CD14-positive monocyte (primary cell): Measurements from ENCODE around the gene RNF175. TPM values are rescaled to one million over a fixed set of nuclear protein-coding genes. Genes with fewer than 3 reads are reported as not detected.

Source experiments
- DNase-seq, 3 donors: peaks; one replicate each; pipeline ENCODE4 v3.0.0-alpha.2; 2011 to 2022
- H2AFZ ChIP-seq: 2 replicates; pipeline ENCODE4 v1.6.0; 2012; ENCODE audit warnings: mild to moderate bottlenecking, low read depth, low read length, inconsistent platforms; ENCODE audit not compliant: insufficient read depth, poor library complexity, severe bottlenecking
- H3K27ac ChIP-seq, 2 donors: 1 replicate in 1 of 2; 2 replicates in 1 of 2; pipeline ENCODE4 v1.5.1; 2012 to 2013; ENCODE audit warnings: low read length in 2 of 2, control low read depth in 1 of 2, inconsistent platforms in 1 of 2, low read depth in 1 of 2, mild to moderate bottlenecking in 1 of 2
- H3K27me3 ChIP-seq, 2 donors: one replicate each; pipeline versions ENCODE4 v1.6.0 to v1.6.1; 2011 to 2013; ENCODE audit warnings: low read length in 2 of 2; ENCODE audit not compliant: control insufficient read depth in 2 of 2, insufficient read depth in 2 of 2
- H3K36me3 ChIP-seq, 2 donors: replicated peaks in 1 of 2; 1 replicate in 1 of 2; 2 replicates in 1 of 2; pipeline versions ENCODE4 v1.5.1 to v1.6.1; 2012 to 2013; ENCODE audit warnings: low read length in 2 of 2, control low read depth in 1 of 2, inconsistent platforms in 1 of 2, mild to moderate bottlenecking in 1 of 2; ENCODE audit not compliant: insufficient read depth in 2 of 2, control insufficient read depth in 1 of 2
- H3K4me1 ChIP-seq, 2 donors: 1 replicate in 1 of 2; 2 replicates in 1 of 2; pipeline versions ENCODE4 v1.5.1 to v1.6.1; 2012 to 2013; ENCODE audit warnings: low read length in 2 of 2, control low read depth in 1 of 2, inconsistent platforms in 1 of 2, mild to moderate bottlenecking in 1 of 2, moderate library complexity in 1 of 2; ENCODE audit not compliant: insufficient read depth in 2 of 2, control insufficient read depth in 1 of 2
- H3K4me2 ChIP-seq: replicated peaks from 2 replicates; pipeline ENCODE3; 2012; ENCODE audit warnings: low read length, moderate library complexity, mild to moderate bottlenecking; ENCODE audit not compliant: poor library complexity, severe bottlenecking; ENCODE audit errors: extremely low read depth
- H3K4me3 ChIP-seq, 3 experiments: fragments of 200-600 bp in 1 of 3; sonication (generic) in 1 of 3; replicated peaks in 1 of 3; 1 replicate in 2 of 3; 2 replicates in 1 of 3; pipeline ENCODE4 v1.5.1; 2011 to 2013; ENCODE audit warnings: low read length in 3 of 3, mild to moderate bottlenecking in 3 of 3, control low read depth in 2 of 3, low read depth in 2 of 3, inconsistent platforms in 1 of 3, moderate library complexity in 1 of 3
- H3K79me2 ChIP-seq: 2 replicates; pipeline ENCODE4 v1.6.0; 2012; ENCODE audit warnings: mild to moderate bottlenecking, control low read depth, inconsistent platforms, low read length, moderate library complexity; ENCODE audit not compliant: insufficient read depth
- H3K9ac ChIP-seq: 2 replicates; pipeline ENCODE4 v1.6.0; 2017; ENCODE audit warnings: low read length, mild to moderate bottlenecking; ENCODE audit not compliant: insufficient read depth, poor library complexity, severe bottlenecking
- H3K9me3 ChIP-seq, 2 donors: replicated peaks in 1 of 2; 1 replicate in 1 of 2; 2 replicates in 1 of 2; pipeline versions ENCODE4 v1.5.1 to v1.6.1; 2012 to 2013; ENCODE audit warnings: low read length in 2 of 2, control low read depth in 1 of 2; ENCODE audit not compliant: control insufficient read depth in 1 of 2, insufficient read depth in 1 of 2
- H4K20me1 ChIP-seq: 2 replicates; pipeline ENCODE4 v1.6.0; 2012; ENCODE audit warnings: mild to moderate bottlenecking, low read length, control low read depth, moderate library complexity; ENCODE audit not compliant: insufficient read depth
- H3K27ac Mint-ChIP-seq, 7 donors: one replicate each; pipeline ENCODE4 v1.8.0; 2020; ENCODE audit warnings: mild to moderate bottlenecking in 7 of 7, mixed read lengths in 7 of 7, moderate library complexity in 6 of 7, inconsistent platforms in 2 of 7
- H3K27me3 Mint-ChIP-seq, 3 donors: one replicate each; pipeline ENCODE4 v1.8.0; 2021 to 2022; ENCODE audit warnings: low read depth in 3 of 3, mild to moderate bottlenecking in 3 of 3, mixed read lengths in 3 of 3, moderate library complexity in 3 of 3, inconsistent platforms in 1 of 3
- H3K36me3 Mint-ChIP-seq, 2 donors: one replicate each; pipeline ENCODE4 v1.8.0; 2020; ENCODE audit warnings: mixed read lengths in 2 of 2, inconsistent platforms in 1 of 2, mild to moderate bottlenecking in 1 of 2
- H3K4me1 Mint-ChIP-seq: one replicate; pipeline ENCODE4 v1.8.0; 2020; ENCODE audit warnings: mild to moderate bottlenecking, mixed read lengths
- H3K4me3 Mint-ChIP-seq, 2 donors: one replicate each; pipeline ENCODE4 v1.8.0; 2020; ENCODE audit warnings: mild to moderate bottlenecking in 2 of 2, mixed read lengths in 2 of 2, moderate library complexity in 1 of 2
- H3K9me3 Mint-ChIP-seq, 7 donors: one replicate each; pipeline ENCODE4 v1.8.0; 2020 to 2022; ENCODE audit warnings: mixed read lengths in 7 of 7, mild to moderate bottlenecking in 6 of 7, moderate library complexity in 6 of 7, inconsistent platforms in 2 of 7
- WGBS: methylation state at CpG from one replicate; pipeline ENCODE4 v1.1.5; 2013; ENCODE audit warnings: missing lambda C conversion rate; ENCODE audit not compliant: insufficient coverage; 5-methylcytosine and 5-hydroxymethylcytosine counted together
- intact Hi-C, 2 donors: fragments of 100-400 bp; cut with micrococcal nuclease; formaldehyde crosslinking; loops; one replicate each; pipeline versions ENCODE4 v1.15.0 to v1.15.1; 2023
- polyA plus RNA-seq, 3 donors: library from polyadenylated mRNA; depleted of rRNA in 1 of 3; unstranded in 2 of 3; stranded (reverse) in 1 of 3; fragments of 300-500 nt in 2 of 3; fragments of >200 nt in 1 of 3; fragmentation: Illumina TruSeq in 2 of 3; gene quantifications; 1 replicate in 2 of 3; 2 replicates in 1 of 3; pipeline ENCODE4 v1.2.3, GENCODE V29; 2012 to 2021
- TF ChIP-seq, protein P1 (sequence below): fragments of 200-600 bp; IDR thresholded peaks from one replicate; pipeline ENCODE4 v1.8.0; 2022; ENCODE audit warnings: antibody characterized with exemption, mild to moderate bottlenecking

The RNF175 gene
- polyA plus RNA-seq, 3 donors: 0.36 to 0.91 (median 0.55) TPM

DNA sequence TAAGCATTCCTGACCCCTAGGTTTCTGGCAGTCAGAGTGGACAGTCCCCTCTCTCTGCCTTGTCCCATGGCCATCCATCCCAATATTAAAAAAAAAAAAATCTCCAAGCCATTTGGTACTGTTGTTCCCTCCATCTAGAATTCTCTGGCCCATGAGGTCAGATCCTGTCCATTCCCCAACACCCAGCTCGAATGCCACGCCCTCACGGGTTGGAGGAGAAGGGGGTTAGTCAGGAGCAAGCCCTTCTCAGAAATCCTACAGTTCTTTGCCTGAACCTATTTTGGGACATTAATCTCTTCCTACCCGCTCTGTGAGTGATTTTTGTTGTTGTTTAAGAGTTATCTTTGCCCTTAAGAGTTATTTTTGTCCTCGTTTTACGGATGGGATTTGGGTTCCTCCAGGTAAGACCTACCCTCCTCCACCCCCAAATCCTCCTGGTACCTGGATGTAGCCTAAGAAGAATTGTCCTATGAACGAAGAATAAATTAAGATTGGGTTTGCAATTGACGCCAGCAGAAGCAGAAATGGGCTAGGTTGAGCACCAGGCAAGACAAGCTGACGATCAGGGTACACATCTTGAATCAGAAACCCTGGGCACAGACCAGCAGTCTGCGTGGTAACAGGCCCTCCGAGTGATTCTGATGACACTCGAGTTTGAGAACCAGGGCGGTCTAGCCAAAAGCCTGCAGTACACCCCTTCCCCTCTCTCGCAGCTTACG is 977 bp downstream of the RNF175 start:
- intact Hi-C loops: loop anchor here in 1 of 2 donors (10.0 kb wide), 1 partner anchor 414 kb away; the partner anchor contains the start of gene MND1
- peak overlapping the region; percentile 52 for H3K9ac ChIP-seq
- H3K4me1 ChIP-seq: peaks cover 10 to 13% of the 10 kb centered on the region in 2 donors
- H3K4me2 ChIP-seq: peak overlapping the region; percentile 82
- H3K4me1 Mint-ChIP-seq: peaks cover 26% of the 10 kb centered on the region
- TF ChIP-seq, protein P1, sequence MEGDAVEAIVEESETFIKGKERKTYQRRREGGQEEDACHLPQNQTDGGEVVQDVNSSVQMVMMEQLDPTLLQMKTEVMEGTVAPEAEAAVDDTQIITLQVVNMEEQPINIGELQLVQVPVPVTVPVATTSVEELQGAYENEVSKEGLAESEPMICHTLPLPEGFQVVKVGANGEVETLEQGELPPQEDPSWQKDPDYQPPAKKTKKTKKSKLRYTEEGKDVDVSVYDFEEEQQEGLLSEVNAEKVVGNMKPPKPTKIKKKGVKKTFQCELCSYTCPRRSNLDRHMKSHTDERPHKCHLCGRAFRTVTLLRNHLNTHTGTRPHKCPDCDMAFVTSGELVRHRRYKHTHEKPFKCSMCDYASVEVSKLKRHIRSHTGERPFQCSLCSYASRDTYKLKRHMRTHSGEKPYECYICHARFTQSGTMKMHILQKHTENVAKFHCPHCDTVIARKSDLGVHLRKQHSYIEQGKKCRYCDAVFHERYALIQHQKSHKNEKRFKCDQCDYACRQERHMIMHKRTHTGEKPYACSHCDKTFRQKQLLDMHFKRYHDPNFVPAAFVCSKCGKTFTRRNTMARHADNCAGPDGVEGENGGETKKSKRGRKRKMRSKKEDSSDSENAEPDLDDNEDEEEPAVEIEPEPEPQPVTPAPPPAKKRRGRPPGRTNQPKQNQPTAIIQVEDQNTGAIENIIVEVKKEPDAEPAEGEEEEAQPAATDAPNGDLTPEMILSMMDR: no peak
- DNase-seq: no peak
- no peaks in the 10 kb centered on the region for H3K79me2 ChIP-seq
- peaks cover 0 to 9% (median 4%) of the 10 kb centered on the region in 7 donors for H3K9me3 Mint-ChIP-seq
- 95% methylated on average over 5 of the region's 15 CpGs for WGBS
- H3K9me3 ChIP-seq: peaks cover 0 to 2% of the 10 kb centered on the region in 2 donors
- H2AFZ ChIP-seq: peak overlapping the region; percentile 79
- H3K4me3 Mint-ChIP-seq: peak overlapping the region; percentile 56 to 81
- peak overlapping the region in 1 of 3 experiments; percentile 71 for H3K4me3 ChIP-seq
- H3K27ac Mint-ChIP-seq: no peak overlapping the region
- H3K27me3 Mint-ChIP-seq: peaks cover 28 to 41% (median 38%) of the 10 kb centered on the region in 3 donors
- H3K27ac ChIP-seq: no peak overlapping the region
- peaks cover 3 to 28% of the 10 kb centered on the region in 2 donors for H3K27me3 ChIP-seq
- no peaks in the 10 kb centered on the region for H4K20me1 ChIP-seq
- peaks cover 3 to 5% of the 10 kb centered on the region in 2 donors for H3K36me3 Mint-ChIP-seq
- H3K36me3 ChIP-seq: no peaks in the 10 kb centered on the region

DNA sequence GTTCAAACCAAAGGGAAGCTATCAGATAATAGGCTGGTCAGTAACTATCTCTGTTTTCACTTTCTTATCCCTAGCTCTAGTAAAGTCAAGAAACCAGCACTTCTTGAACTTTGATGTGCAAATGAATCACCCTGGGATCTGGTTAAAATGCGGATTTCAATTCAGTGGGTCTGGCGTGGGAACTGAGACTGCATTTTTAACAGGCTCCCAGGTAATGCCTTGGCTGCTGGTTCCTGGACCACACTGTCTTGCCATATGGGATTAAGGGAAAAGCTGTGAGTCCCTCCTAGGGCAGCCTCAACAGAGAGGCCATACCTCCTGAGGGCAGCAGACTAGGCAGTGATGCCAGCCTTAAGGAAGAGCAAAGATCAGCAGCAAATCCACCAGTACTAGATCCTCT is 1.7 kb downstream of the RNF175 start:
- Mint-ChIP-seq H3K9me3 (peaks cover 0 to 8% (median 2%) of the 10 kb centered on the region in 7 donors), H3K27me3 (peaks cover 28 to 41% (median 34%) of the 10 kb centered on the region in 3 donors), H3K4me1 (peaks cover 26% of the 10 kb centered on the region), H3K4me3 (peak overlapping the region in 1 of 2 donors; percentile 81), H3K36me3 (peaks cover 3 to 5% of the 10 kb centered on the region in 2 donors), H3K27ac (no peak overlapping the region)
- TF ChIP-seq, protein P1: no peak
- H3K9me3 ChIP-seq: peaks cover 0 to 2% of the 10 kb centered on the region in 2 donors
- no peak overlapping the region for H3K27ac ChIP-seq
- H3K79me2 ChIP-seq: no peaks in the 10 kb centered on the region
- intact Hi-C loops: loop anchor here in 1 of 2 donors (10.0 kb wide), 1 partner anchor 413 kb away; the partner anchor contains the start of gene MND1
- no peak overlapping the region for H3K4me3 ChIP-seq
- no peak overlapping the region for H2AFZ ChIP-seq
- DNase-seq: no peak
- peaks cover 3 to 28% of the 10 kb centered on the region in 2 donors for H3K27me3 ChIP-seq
- H3K4me1 ChIP-seq: peaks cover 10 to 13% of the 10 kb centered on the region in 2 donors
- H4K20me1 ChIP-seq: no peaks in the 10 kb centered on the region
- 89% methylated on average over 2 of the region's 2 CpGs for WGBS
- no peak overlapping the region for H3K4me2 ChIP-seq
- H3K36me3 ChIP-seq: no peaks in the 10 kb centered on the region
- no peak overlapping the region for H3K9ac ChIP-seq
